LNCaP clone FGC (cell line): ENCODE results near the gene KIRREL1.
A peak's percentile ranks its signal among the peaks of the same experiment; 100 is the strongest.

Experiments used
- DNase-seq: peaks from one replicate; pipeline ENCODE4 v3.0.0-alpha.2; 2011; ENCODE audit warnings: low read depth
- H3K4me3 ChIP-seq: 2 replicates; pipeline ENCODE4 v1.5.1; 2011; ENCODE audit warnings: mild to moderate bottlenecking, low read depth, low read length, control low read depth
- TF ChIP-seq, protein P1 (sequence below): IDR thresholded peaks from 2 replicates; pipeline ENCODE4 v1.5.1; 2012; ENCODE audit warnings: mild to moderate bottlenecking; ENCODE audit not compliant: control insufficient read depth, insufficient read depth; ENCODE audit errors: extremely low read depth

The KIRREL1 gene

GRCh38 chr1:157955221-157955620, 38.2 kb upstream of the KIRREL1 start:
- no peak overlapping the region for H3K4me3 ChIP-seq
- TF ChIP-seq, protein P1, sequence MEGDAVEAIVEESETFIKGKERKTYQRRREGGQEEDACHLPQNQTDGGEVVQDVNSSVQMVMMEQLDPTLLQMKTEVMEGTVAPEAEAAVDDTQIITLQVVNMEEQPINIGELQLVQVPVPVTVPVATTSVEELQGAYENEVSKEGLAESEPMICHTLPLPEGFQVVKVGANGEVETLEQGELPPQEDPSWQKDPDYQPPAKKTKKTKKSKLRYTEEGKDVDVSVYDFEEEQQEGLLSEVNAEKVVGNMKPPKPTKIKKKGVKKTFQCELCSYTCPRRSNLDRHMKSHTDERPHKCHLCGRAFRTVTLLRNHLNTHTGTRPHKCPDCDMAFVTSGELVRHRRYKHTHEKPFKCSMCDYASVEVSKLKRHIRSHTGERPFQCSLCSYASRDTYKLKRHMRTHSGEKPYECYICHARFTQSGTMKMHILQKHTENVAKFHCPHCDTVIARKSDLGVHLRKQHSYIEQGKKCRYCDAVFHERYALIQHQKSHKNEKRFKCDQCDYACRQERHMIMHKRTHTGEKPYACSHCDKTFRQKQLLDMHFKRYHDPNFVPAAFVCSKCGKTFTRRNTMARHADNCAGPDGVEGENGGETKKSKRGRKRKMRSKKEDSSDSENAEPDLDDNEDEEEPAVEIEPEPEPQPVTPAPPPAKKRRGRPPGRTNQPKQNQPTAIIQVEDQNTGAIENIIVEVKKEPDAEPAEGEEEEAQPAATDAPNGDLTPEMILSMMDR, result no peak
- no peak for DNase-seq

- no peak for DNase-seq
- TF ChIP-seq, protein P1, result no peak
- H3K4me3 ChIP-seq, result no peak overlapping the region
Observed at GRCh38 chr1:157955857-157956256, 37.6 kb upstream of the KIRREL1 start.

GRCh38 chr1:157956732-157957131, 36.7 kb upstream of the KIRREL1 start:
- TF ChIP-seq, protein P1, result no peak
- DNase-seq, result no peak
- H3K4me3 ChIP-seq, result no peak overlapping the region

- H3K4me3 ChIP-seq, result no peak overlapping the region
- TF ChIP-seq, protein P1, result no peak
- DNase-seq, result no peak
Observed at GRCh38 chr1:157958263-157958662, 35.2 kb upstream of the KIRREL1 start.

DNA sequence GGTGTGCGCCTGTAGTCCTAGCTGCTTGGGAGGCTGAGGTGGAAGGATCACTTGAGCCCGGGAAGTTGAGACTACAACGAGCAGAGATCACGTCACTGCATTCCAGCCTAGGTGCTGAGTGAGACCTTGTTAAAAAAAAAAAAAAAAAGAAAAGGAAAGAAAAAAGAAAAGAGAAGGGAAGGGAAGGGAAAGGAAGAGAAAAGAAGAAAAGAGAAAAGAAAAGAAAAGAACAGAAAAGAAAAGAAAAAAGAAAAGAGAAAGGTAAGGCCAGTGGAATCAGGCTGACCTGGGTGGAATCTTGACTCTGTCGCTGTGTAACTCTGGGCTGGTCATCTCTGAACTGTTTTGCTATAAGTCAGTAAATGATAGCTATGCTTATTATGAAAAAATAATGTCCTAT, 33.7 kb upstream of the KIRREL1 start:
- TF ChIP-seq, protein P1, result no peak

DNA sequence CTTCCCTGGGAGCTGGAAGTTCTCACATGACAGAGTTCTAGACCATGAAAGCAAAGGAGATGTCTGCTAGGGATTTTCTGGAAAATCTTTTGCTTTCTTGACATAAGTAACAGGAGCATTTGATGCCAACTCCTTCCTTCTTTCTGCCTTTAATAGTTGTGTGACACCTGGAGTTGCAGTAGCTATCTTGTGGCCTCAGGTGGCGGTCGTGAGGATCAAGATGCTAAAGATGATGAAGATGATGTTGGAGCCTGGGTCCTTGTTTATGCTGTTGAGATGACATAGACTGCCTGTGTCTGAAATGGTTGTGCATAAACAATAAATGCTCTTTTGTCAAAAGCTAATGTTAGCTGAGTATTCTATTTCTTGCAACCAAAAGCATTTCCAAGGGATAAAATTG, 32.7 kb upstream of the KIRREL1 start:
- no peak for DNase-seq

More for the DNA sequence above, 33.7 kb upstream of the KIRREL1 start:
- H3K4me3 ChIP-seq, result no peak overlapping the region
- no peak for DNase-seq

More for the DNA sequence above, 32.7 kb upstream of the KIRREL1 start:
- no peak overlapping the region for H3K4me3 ChIP-seq
- TF ChIP-seq, protein P1, result peak; percentile 23; the same call in 1 of the 2 replicates
